K562 treated with DMSO at 1 percent for 24 hours (cell line): Measurements from ENCODE around the gene KRTAP21-3. TPM values are rescaled to one million over a fixed set of nuclear protein-coding genes. Genes with fewer than 3 reads are reported as not detected.

Experiments
- total RNA-seq: library from RNA; unstranded; fragments of 300-600 nt; gene quantifications from 2 replicates; pipeline ENCODE4 v1.2.3, GENCODE V29; 2022; ENCODE audit warnings: low read depth; ENCODE audit not compliant: insufficient read depth

Gene KRTAP21-3, protein sequence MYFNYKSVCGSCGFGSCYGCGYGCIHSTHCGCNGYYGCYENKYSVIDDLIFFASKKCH
- not detected in 2 replicates for total RNA-seq

DNA sequence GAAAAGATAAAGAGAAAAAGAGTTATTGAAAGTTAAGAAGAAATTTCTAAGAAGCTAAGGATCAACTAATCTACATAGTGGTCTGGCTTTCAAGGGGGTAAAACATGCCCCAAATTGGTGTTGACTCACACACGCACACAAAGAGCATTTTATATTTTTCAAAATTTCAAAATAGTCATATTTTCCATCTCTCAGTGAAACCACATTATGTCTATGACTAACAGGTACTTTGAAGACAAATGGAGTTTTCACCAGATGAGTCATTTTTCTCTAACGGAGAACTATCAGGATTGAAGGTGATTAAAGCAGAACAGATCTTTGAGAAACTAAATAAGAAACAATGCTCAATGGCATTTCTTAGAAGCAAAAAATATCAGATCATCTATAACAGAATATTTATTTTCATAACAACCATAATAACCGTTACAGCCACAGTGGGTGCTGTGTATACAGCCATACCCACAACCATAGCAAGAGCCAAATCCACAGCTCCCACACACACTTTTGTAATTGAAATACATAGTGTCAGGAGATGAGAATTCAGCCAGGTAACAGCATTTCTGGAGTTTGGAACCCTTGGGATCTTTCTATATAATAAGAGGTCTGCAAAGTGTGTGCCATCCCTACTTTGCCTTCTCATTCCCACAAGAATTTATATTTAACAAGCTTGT lies at the start of gene KRTAP21-3:
TSS of gene KRTAP21-3 (minus strand) at position 539 of the 671 bp plus-strand sequence. CDS start at position 521, 18 bp downstream.

DNA sequence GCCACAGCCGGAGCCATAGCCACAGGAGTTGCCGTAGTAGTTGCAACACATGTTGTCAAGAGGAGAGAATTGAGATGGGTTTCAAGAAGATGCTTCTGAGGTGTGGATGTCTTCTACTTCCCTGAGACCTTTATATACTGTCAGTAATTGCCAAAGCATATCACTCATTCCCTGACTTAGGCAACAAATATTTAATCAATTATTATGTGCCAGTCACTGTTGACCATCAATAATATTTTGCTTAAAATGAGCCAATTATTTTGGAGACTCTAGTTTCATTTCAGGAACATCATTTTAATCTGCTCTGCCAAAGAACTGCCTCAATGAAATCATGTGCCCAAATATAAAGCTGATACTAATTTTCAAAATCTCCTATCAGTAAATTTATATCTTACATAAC lies 36.8 kb upstream of the KRTAP21-3 start, which contains the start of gene KRTAP21-1:
TSS of gene KRTAP21-1 (minus strand) at position 101 of the 400 bp plus-strand sequence. CDS start at position 51, 50 bp downstream.

DNA sequence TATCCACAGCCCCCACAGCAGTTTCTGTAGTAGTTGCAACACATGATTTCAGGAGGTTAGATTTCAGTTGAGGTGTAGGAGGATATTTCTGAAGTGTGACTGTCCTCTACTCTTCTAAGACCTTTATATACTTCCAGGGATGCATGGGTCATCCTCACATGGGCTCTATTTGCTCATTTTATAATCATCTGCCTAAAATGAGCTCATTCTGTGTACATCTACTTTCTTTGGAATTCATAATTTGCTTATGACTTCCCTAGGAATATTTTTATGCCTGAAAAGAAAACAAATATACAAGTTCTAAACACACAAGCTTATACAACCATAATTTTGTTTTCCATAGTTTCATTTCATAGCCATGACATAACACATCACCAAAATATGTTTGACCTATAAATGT lies 28.6 kb upstream of the KRTAP21-3 start, which contains the start of gene KRTAP21-2:
TSS of gene KRTAP21-2 (minus strand) at position 101 of the 400 bp plus-strand sequence. CDS start at position 44, 57 bp downstream.

Other genes starting within 250 kb of the KRTAP21-3 start
- not detected in 2 replicates for gene KRTAP19-1, start 238.4 kb downstream of the KRTAP21-3 start, total RNA-seq
- not detected in 2 replicates for gene KRTAP19-2, start 231.3 kb downstream of the KRTAP21-3 start, total RNA-seq
- not detected in 2 replicates for gene KRTAP19-3, start 226.8 kb downstream of the KRTAP21-3 start, total RNA-seq
- not detected in 2 replicates for gene KRTAP19-4, start 221.6 kb downstream of the KRTAP21-3 start, total RNA-seq
- not detected in 2 replicates for gene KRTAP19-5, start 216.6 kb downstream of the KRTAP21-3 start, total RNA-seq
- not detected in 2 replicates for gene KRTAP19-6, start 176.9 kb downstream of the KRTAP21-3 start, total RNA-seq
- not detected in 2 replicates for gene KRTAP19-7, start 157.5 kb downstream of the KRTAP21-3 start, total RNA-seq
- not detected in 2 replicates for gene KRTAP22-2, start 128.4 kb downstream of the KRTAP21-3 start, total RNA-seq
- gene KRTAP6-3, start 126.3 kb downstream of the KRTAP21-3 start, total RNA-seq: not detected in 2 replicates
- gene KRTAP6-2, start 119.9 kb downstream of the KRTAP21-3 start, total RNA-seq: not detected in 2 replicates
- not detected in 2 replicates for gene KRTAP22-1, start 117.7 kb downstream of the KRTAP21-3 start, total RNA-seq
- not detected in 2 replicates for gene KRTAP6-1, start 104.8 kb downstream of the KRTAP21-3 start, total RNA-seq
- gene KRTAP20-1, start 102.4 kb downstream of the KRTAP21-3 start, total RNA-seq: not detected in 2 replicates
- not detected in 2 replicates for gene KRTAP20-4, start 98.2 kb downstream of the KRTAP21-3 start, total RNA-seq
- gene KRTAP20-2, start 83.6 kb downstream of the KRTAP21-3 start, total RNA-seq: not detected in 2 replicates
- not detected in 2 replicates for gene KRTAP20-3, start 75.9 kb downstream of the KRTAP21-3 start, total RNA-seq
- gene KRTAP21-2, start 28.5 kb upstream of the KRTAP21-3 start, total RNA-seq: not detected in 2 replicates
- gene KRTAP21-1, start 36.7 kb upstream of the KRTAP21-3 start, total RNA-seq: not detected in 2 replicates
- not detected in 2 replicates for gene KRTAP8-1, start 94.5 kb upstream of the KRTAP21-3 start, total RNA-seq
- gene KRTAP7-1, start 111.0 kb upstream of the KRTAP21-3 start, total RNA-seq: not detected in 2 replicates
- not detected in 2 replicates for gene KRTAP11-1, start 162.8 kb upstream of the KRTAP21-3 start, total RNA-seq